ENCODE data around the gene IGDCC3.

DNA sequence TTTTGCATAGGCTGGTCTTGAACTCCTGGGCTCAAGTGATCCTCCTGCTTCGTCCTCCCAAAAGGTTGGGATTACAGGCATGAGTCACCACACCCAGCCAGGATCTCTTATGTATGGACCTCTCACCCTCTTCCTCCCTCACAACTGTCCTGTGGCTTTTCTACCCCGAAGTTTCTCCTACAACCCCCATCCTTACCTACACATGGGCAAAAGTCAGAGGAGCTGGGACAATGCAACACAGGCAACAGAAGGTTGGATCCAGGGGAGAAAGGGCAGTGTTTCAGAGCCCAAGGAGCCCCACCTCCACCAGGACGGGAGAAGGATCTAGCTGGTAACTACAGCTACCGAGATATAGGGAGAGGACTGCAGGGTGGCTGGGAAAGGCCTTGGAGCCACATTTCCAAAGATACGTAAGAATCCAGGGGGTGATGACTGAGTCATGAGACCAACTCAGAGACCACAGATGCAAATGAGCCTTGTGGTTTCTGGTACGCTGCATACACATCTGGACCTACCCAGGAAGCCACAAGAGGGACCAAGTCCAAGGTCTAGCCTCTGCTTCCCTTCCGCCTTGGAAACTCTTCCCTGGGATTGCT, 31.3 kb upstream of the IGDCC3 start:
- TF ChIP-seq POLR2A (IDR thresholded peaks at IDR 0.05; ENCODE audit: low read length): no peak
- no peak for TF ChIP-seq GATA1 (IDR thresholded peaks at IDR 0.05; ENCODE audit: low read depth, low read length)

All from erythroblast (primary cell).